ENCODE measurements around the gene HDAC4.

GRCh38 chr2:239307921-239308613 lies 92.8 kb downstream of the HDAC4 start:
- TF ChIP-seq HDAC6 (IDR thresholded peaks at IDR 0.05; ENCODE audit: unreplicated experiment) (no peak), SUZ12 (IDR thresholded peaks at IDR 0.05; ENCODE audit: unreplicated experiment) (no peak), CTCF (IDR thresholded peaks at IDR 0.05 in 2 of 3, conservative IDR thresholded peaks at IDR 0.05 in 1 of 3; ENCODE audit: control insufficient read depth in 2 of 3, extremely low read depth in 1 of 3, insufficient read depth in 1 of 3, low read depth in 3 of 3, low read length in 3 of 3) (no peak)

All from GM12878 (cell line).